Mesothelial cell of epicardium (in vitro differentiated cells): ENCODE results near the gene ZDHHC20. TPM values are rescaled to one million over a fixed set of nuclear protein-coding genes. Genes with fewer than 3 reads are reported as not detected.

Experiments
- DNase-seq, 2 experiments: peaks; one replicate each; pipeline ENCODE4 v3.0.0; 2021; ENCODE audit warnings: low spot score in 2 of 2; ENCODE audit not compliant: unreplicated experiment in 2 of 2
- H3K27ac Mint-ChIP-seq: 2 replicates; pipeline ENCODE4 v1.8.0; 2021; ENCODE audit warnings: mixed read lengths
- H3K27me3 Mint-ChIP-seq: 2 replicates; pipeline ENCODE4 v1.8.0; 2021; ENCODE audit warnings: low read depth, mixed read lengths
- H3K36me3 Mint-ChIP-seq: 2 replicates; pipeline ENCODE4 v1.8.0; 2021; ENCODE audit warnings: mixed read lengths
- H3K4me1 Mint-ChIP-seq: 2 replicates; pipeline ENCODE4 v1.8.0; 2021; ENCODE audit warnings: mixed read lengths
- H3K4me3 Mint-ChIP-seq: 2 replicates; pipeline ENCODE4 v1.8.0; 2021; ENCODE audit warnings: mild to moderate bottlenecking, moderate library complexity, mixed read lengths
- H3K9me3 Mint-ChIP-seq: 2 replicates; pipeline ENCODE4 v1.8.0; 2021; ENCODE audit warnings: mixed read lengths
- total RNA-seq: library from RNA; stranded (reverse); gene quantifications from 3 replicates; pipeline ENCODE4 v1.2.1, GENCODE V29; 2021
- TF ChIP-seq, protein P1 (sequence below): fragments of 200-600 bp; sonication (generic); IDR thresholded peaks from one replicate; pipeline ENCODE4 v1.5.0; 2021; ENCODE audit warnings: antibody characterized with exemption; ENCODE audit not compliant: unreplicated experiment

Gene ZDHHC20
- total RNA-seq, 1 donor from 2014 or later: 66.8 TPM

DNA sequence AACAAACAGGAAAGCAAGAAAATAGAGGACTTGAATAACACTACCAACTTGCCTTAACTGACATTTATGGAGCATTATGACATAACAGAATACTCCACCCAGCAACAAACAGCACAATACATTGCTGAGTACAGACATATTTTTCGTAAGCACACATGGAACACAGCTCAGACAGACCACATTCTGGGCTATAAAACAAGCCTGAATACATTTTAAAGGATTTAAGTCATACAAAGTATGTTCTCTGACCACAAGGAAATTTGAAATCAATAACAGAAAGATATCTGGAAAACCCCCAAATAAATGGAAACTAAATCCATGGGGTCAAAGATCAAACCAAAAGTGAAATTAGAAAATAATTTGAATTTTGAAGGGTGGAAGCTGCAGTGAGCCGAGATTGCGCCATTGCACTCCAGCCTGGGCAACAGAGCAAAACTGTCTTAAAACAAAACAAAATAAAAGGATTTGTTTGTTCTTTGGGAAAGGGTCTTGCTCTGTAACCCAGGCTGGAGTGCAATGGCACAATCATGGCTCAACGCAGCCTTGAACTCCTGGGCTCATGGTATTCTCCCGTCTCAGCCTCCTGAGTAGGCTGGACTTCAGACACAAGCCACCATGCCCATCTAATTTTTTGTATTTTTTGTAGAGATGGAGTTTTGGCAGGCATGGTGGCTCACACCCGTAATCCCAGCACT, 5.6 kb downstream of the ZDHHC20 start:
- H3K4me1 Mint-ChIP-seq: peaks cover 17% of the 10 kb centered on the region
- H3K27ac Mint-ChIP-seq: no peak overlapping the region
- TF ChIP-seq, protein P1, sequence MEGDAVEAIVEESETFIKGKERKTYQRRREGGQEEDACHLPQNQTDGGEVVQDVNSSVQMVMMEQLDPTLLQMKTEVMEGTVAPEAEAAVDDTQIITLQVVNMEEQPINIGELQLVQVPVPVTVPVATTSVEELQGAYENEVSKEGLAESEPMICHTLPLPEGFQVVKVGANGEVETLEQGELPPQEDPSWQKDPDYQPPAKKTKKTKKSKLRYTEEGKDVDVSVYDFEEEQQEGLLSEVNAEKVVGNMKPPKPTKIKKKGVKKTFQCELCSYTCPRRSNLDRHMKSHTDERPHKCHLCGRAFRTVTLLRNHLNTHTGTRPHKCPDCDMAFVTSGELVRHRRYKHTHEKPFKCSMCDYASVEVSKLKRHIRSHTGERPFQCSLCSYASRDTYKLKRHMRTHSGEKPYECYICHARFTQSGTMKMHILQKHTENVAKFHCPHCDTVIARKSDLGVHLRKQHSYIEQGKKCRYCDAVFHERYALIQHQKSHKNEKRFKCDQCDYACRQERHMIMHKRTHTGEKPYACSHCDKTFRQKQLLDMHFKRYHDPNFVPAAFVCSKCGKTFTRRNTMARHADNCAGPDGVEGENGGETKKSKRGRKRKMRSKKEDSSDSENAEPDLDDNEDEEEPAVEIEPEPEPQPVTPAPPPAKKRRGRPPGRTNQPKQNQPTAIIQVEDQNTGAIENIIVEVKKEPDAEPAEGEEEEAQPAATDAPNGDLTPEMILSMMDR: no peak
- no peaks in the 10 kb centered on the region for H3K27me3 Mint-ChIP-seq
- no peak for DNase-seq
- peaks cover 38% of the 10 kb centered on the region for H3K36me3 Mint-ChIP-seq
- peaks cover 22% of the 10 kb centered on the region for H3K9me3 Mint-ChIP-seq
- H3K4me3 Mint-ChIP-seq: no peak overlapping the region

DNA sequence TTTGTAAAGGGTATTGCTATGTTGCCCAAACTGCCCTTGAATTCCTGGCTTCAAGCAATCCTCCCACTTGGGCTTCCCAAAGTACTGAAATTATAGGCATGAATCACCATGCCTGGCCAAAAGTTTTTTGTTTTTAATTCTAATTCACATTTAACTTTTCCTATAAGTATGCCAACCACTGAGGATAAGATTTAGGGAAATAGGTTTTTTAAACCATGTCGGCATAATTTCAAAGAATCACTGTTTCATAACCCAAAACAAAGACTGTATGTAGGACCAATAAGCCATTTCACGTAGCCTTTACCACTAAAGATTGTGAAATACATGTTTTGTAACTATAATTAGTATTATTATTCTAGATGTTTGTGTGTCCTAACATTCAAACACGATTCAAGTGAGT, 8.2 kb downstream of the ZDHHC20 start:
- Mint-ChIP-seq H3K36me3 (peaks cover 47% of the 10 kb centered on the region), H3K4me1 (no peaks in the 10 kb centered on the region), H3K4me3 (no peak overlapping the region), H3K27me3 (no peaks in the 10 kb centered on the region), H3K27ac (no peak overlapping the region), H3K9me3 (peaks cover 30% of the 10 kb centered on the region)
- DNase-seq: no peak
- TF ChIP-seq, protein P1: no peak

DNA sequence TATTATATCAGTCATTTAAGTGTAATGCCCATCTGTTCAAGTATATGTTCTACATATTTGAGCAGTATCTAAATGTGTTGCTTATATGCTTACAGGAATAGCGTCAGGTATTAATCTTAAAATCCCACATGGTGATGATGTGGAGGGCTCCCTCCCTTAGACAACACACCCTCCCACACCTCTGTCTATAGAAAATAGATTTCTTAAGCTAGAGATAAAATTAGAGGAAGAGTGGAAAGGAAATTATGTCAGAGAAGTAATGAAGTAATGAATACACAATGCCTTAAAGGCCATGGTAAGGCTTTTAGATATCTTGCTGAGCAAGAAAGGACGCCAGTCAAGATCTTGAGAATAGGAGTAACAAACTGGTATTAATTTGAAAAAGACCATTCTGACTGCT, 12.4 kb downstream of the ZDHHC20 start:
- Mint-ChIP-seq H3K36me3 (peaks cover 44% of the 10 kb centered on the region), H3K27ac (peak overlapping the region; percentile 83), H3K9me3 (peaks cover 30% of the 10 kb centered on the region), H3K4me1 (no peaks in the 10 kb centered on the region), H3K27me3 (no peaks in the 10 kb centered on the region), H3K4me3 (no peak overlapping the region)
- DNase-seq: no peak
- TF ChIP-seq, protein P1: no peak

DNA sequence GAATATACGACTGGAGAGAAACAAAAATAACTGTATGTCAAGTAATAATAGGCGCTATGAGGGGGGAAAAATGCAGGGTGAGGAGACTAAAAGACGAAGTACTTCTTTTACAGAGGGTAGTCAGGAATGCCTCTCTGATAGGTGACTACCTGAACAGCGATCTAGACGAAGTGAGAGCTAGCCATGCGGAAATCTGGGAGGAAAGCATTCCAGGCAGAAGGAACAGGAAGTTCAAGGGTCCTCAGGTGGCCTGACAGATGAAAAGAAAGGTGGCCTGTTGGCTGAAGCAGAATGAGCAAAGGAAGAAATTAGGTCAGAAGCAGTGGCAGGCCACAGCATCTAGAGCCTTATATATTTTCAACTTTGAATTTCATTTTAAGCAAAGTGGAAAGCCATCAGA, 13.3 kb downstream of the ZDHHC20 start:
- Mint-ChIP-seq H3K9me3 (peaks cover 36% of the 10 kb centered on the region), H3K27me3 (no peaks in the 10 kb centered on the region), H3K4me3 (no peak overlapping the region), H3K4me1 (no peaks in the 10 kb centered on the region), H3K36me3 (peaks cover 46% of the 10 kb centered on the region), H3K27ac (no peak overlapping the region)
- TF ChIP-seq, protein P1: no peak
- no peak for DNase-seq

DNA sequence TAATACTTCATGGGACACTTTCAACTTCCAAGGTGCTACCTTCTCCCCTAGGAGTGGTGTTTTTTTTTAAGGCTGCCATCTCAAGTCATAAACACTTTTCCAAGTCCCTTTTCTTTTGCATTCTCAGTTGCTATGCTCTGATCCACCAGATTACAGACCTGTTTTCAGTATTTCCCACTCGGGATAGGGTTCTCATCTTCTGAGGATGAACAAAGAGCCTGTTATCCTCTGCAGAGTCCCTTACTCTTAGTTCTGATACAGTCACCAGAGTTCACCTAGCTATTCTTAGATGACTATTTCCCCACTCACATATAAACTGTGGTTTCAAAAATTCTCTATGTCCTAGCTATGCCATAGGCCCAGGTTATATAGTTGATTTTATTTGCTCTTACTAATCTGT, 15.9 kb downstream of the ZDHHC20 start:
- peaks cover 49% of the 10 kb centered on the region for H3K9me3 Mint-ChIP-seq
- TF ChIP-seq, protein P1: no peak
- no peaks in the 10 kb centered on the region for H3K4me1 Mint-ChIP-seq
- H3K4me3 Mint-ChIP-seq: no peak overlapping the region
- DNase-seq: no peak
- H3K27ac Mint-ChIP-seq: no peak overlapping the region
- H3K27me3 Mint-ChIP-seq: no peaks in the 10 kb centered on the region
- H3K36me3 Mint-ChIP-seq: peaks cover 52% of the 10 kb centered on the region
